ENCODE measurements around the gene FRMD1.

FRMD1 gene

GRCh38 chr6:168086616-168087015 lies 7.6 kb upstream of the FRMD1 start:
- no peak for TF ChIP-seq CTCF (IDR thresholded peaks at IDR 0.05; ENCODE audit: low read depth, low read length, missing control alignments)
- H3K27ac ChIP-seq: no peak overlapping the region
- H3K36me3 ChIP-seq (replicated peaks): no peaks in the 10 kb centered on the region
- in situ Hi-C loops (cut with HindIII; ENCODE audit: low pct_ligation_motif_present, low sequenced_read_pairs): no loop called here
- no peak for DNase-seq
- H3K27me3 ChIP-seq (replicated peaks): peaks cover 12% of the 10 kb centered on the region
- H3K4me3 ChIP-seq (ENCODE audit: low read depth, low read length): no peak overlapping the region

GRCh38 chr6:168086066-168086465 lies 7.1 kb upstream of the FRMD1 start:
- H3K36me3 ChIP-seq (replicated peaks): no peaks in the 10 kb centered on the region
- DNase-seq: no peak
- TF ChIP-seq CTCF (IDR thresholded peaks at IDR 0.05; ENCODE audit: low read depth, low read length, missing control alignments): no peak
- no peak overlapping the region for H3K27ac ChIP-seq
- H3K27me3 ChIP-seq (replicated peaks): peaks cover 12% of the 10 kb centered on the region
- in situ Hi-C loops (cut with HindIII; ENCODE audit: low pct_ligation_motif_present, low sequenced_read_pairs): no loop called here
- no peak overlapping the region for H3K4me3 ChIP-seq (ENCODE audit: low read depth, low read length)

GRCh38 chr6:168084465-168085160 lies 5.6 kb upstream of the FRMD1 start:
- Histone ChIP-seq H3K4me3 (ENCODE audit: low read depth, low read length) (no peak overlapping the region), H3K27me3 (replicated peaks) (peaks cover 9% of the 10 kb centered on the region), H3K27ac (no peak overlapping the region), H3K36me3 (replicated peaks) (no peaks in the 10 kb centered on the region)
- in situ Hi-C loops (cut with HindIII; ENCODE audit: low pct_ligation_motif_present, low sequenced_read_pairs): no loop called here
- no peak for TF ChIP-seq CTCF (IDR thresholded peaks at IDR 0.05; ENCODE audit: low read depth, low read length, missing control alignments)
- no peak for DNase-seq

- Histone ChIP-seq H3K27me3 (replicated peaks) (peaks cover 4% of the 10 kb centered on the region), H3K27ac (no peak overlapping the region), H3K4me3 (ENCODE audit: low read depth, low read length) (no peak overlapping the region), H3K36me3 (replicated peaks) (no peaks in the 10 kb centered on the region)
- in situ Hi-C loops (cut with HindIII; ENCODE audit: low pct_ligation_motif_present, low sequenced_read_pairs): no loop called here
- no peak for DNase-seq
- no peak for TF ChIP-seq CTCF (IDR thresholded peaks at IDR 0.05; ENCODE audit: low read depth, low read length, missing control alignments)
Measured at GRCh38 chr6:168083514-168083885, 4.5 kb upstream of the FRMD1 start.

GRCh38 chr6:168082860-168083513 lies 4.0 kb upstream of the FRMD1 start:
- H3K27ac ChIP-seq: no peak overlapping the region
- no peak overlapping the region for H3K4me3 ChIP-seq (ENCODE audit: low read depth, low read length)
- H3K27me3 ChIP-seq (replicated peaks): peaks cover 4% of the 10 kb centered on the region
- no peak for DNase-seq
- no peak for TF ChIP-seq CTCF (IDR thresholded peaks at IDR 0.05; ENCODE audit: low read depth, low read length, missing control alignments)
- H3K36me3 ChIP-seq (replicated peaks): no peaks in the 10 kb centered on the region
- in situ Hi-C loops (cut with HindIII; ENCODE audit: low pct_ligation_motif_present, low sequenced_read_pairs): no loop called here

All from brain microvascular endothelial cell (primary cell).